ENCODE data around the gene CLN5.

DNA sequence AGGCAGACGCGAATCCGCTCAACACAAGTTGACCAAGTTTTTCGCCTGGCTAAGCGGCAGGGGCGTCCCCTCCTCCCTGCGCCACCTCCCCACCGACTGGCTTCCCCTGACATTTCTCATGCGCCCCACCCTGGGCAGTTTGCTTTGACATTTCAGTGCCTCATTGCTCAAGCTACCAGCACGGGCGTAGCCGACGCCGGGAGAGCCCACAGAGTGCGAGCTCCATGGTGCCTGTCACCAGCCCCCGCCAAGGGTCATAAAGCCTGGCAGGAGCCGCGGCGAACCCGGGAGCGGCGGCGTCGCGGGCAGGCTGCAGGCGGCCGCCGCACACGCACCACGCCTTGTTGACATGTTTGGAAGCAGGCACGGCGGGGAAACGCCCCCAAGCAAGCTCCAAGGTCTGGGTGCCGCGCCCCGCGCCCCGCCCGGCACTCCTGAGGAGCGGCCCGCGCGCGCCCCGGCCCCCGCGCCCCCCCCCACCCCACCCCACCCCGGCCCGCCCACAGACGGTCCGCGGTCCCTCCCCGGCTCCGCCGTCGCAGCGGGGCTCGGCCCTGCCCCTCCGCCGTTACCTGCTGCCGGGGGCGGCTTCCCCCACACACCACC lies 34.5 kb downstream of the CLN5 start:
- TF ChIP-seq, protein P1, sequence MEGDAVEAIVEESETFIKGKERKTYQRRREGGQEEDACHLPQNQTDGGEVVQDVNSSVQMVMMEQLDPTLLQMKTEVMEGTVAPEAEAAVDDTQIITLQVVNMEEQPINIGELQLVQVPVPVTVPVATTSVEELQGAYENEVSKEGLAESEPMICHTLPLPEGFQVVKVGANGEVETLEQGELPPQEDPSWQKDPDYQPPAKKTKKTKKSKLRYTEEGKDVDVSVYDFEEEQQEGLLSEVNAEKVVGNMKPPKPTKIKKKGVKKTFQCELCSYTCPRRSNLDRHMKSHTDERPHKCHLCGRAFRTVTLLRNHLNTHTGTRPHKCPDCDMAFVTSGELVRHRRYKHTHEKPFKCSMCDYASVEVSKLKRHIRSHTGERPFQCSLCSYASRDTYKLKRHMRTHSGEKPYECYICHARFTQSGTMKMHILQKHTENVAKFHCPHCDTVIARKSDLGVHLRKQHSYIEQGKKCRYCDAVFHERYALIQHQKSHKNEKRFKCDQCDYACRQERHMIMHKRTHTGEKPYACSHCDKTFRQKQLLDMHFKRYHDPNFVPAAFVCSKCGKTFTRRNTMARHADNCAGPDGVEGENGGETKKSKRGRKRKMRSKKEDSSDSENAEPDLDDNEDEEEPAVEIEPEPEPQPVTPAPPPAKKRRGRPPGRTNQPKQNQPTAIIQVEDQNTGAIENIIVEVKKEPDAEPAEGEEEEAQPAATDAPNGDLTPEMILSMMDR (IDR thresholded peaks at IDR 0.05) = peak in 1 of 6 experiments; percentile 5
- peak in 1 of 2 donors; percentile 45 for TF ChIP-seq POLR2A (IDR thresholded peaks at IDR 0.05)

All from thyroid gland (tissue), 4 donors.